Activated CD4-positive, CD25-positive, alpha-beta regulatory T cell treated with anti-CD3 and anti-CD28 coated beads, Interleukin-2, amount 50 U/mL, for 72 hours (primary cell): ENCODE data around the gene P4HTM.
"Not testable (repeated sequence)": the region's sequence is repeated elsewhere in the genome, so short reads cannot be mapped to it uniquely, and the experiment has no call there.

Experiments used
- DNase-seq: peaks from one replicate; pipeline ENCODE4 v3.0.0; 2021

Gene P4HTM

GRCh38 chr3:48984663-48985062 is 5.4 kb upstream of the P4HTM start:
- no peak for DNase-seq

- DNase-seq, result no peak
Observed at GRCh38 chr3:48985831-48986376, 4.1 kb upstream of the P4HTM start.

GRCh38 chr3:48989126-48989795 is 780 bp upstream of the P4HTM start:
- no peak for DNase-seq

- peak; percentile 48 for DNase-seq
Observed at GRCh38 chr3:48990636-48991469, 812 bp downstream of the P4HTM start.

GRCh38 chr3:48991851-48992545 is 2.0 kb downstream of the P4HTM start:
- no peak for DNase-seq

- no peak for DNase-seq
Observed at GRCh38 chr3:48993834-48994233, 3.8 kb downstream of the P4HTM start.

GRCh38 chr3:48996640-48997039 is 6.6 kb downstream of the P4HTM start:
- no peak for DNase-seq

- no peak for DNase-seq
Observed at GRCh38 chr3:48997102-48997635, 7.1 kb downstream of the P4HTM start.

- DNase-seq, result no peak
Observed at GRCh38 chr3:48997714-48998637, 7.9 kb downstream of the P4HTM start.

GRCh38 chr3:48999085-48999858 is 9.2 kb downstream of the P4HTM start:
- no peak for DNase-seq

GRCh38 chr3:49001155-49001554 is 11.1 kb downstream of the P4HTM start:
- no peak for DNase-seq

- DNase-seq, result no peak
Observed at GRCh38 chr3:49004352-49005302, 14.6 kb downstream of the P4HTM start.

- DNase-seq, result no peak
Observed at GRCh38 chr3:49005303-49005680, 15.3 kb downstream of the P4HTM start.

GRCh38 chr3:49005998-49006397 is 16.0 kb downstream of the P4HTM start:
- no peak for DNase-seq

- DNase-seq, result no peak
Observed at GRCh38 chr3:49006408-49007067, 16.5 kb downstream of the P4HTM start.

- DNase-seq, result peak; percentile 96
Observed at GRCh38 chr3:49007068-49007770, 17.2 kb downstream of the P4HTM start, which contains the start of gene WDR6. TSS of gene WDR6 (plus strand) at chr3:49007391. CDS start at chr3:49007432, 41 bp downstream.

GRCh38 chr3:49007771-49008528 is 17.9 kb downstream of the P4HTM start:
- peak; percentile 88 for DNase-seq

- not testable (repeated sequence) for DNase-seq
Observed at GRCh38 chr3:49008627-49009026, 18.6 kb downstream of the P4HTM start.
